Raji (cell line): ENCODE results near the gene PARL.

Source experiments
- POLR2A ChIP-seq: IDR thresholded peaks from 2 replicates; pipeline ENCODE4 v1.6.1; 2011; ENCODE audit warnings: low read depth, low read length, control low read depth; ENCODE audit not compliant: insufficient read depth

PARL gene

GRCh38 chr3:183884427-183885296, at the start of gene PARL:
PARL (minus strand) TSS chr3:183884880; CDS start chr3:183884846, 34 bp downstream.
- TF ChIP-seq POLR2A, result peak; percentile 92

- no peak for TF ChIP-seq POLR2A
These were observed 48.5 kb upstream of the PARL start for GRCh38 chr3:183933160-183933559.

- no peak for TF ChIP-seq POLR2A
These were observed 47.2 kb upstream of the PARL start for GRCh38 chr3:183931881-183932280.

- no peak for TF ChIP-seq POLR2A
These were observed 45.4 kb upstream of the PARL start for GRCh38 chr3:183930086-183930485.

- no peak for TF ChIP-seq POLR2A
These were observed 42.4 kb upstream of the PARL start for GRCh38 chr3:183927059-183927458.

- no peak for TF ChIP-seq POLR2A
These were observed 40.3 kb upstream of the PARL start for GRCh38 chr3:183924956-183925355.

GRCh38 chr3:183924543-183924942, 39.9 kb upstream of the PARL start:
- TF ChIP-seq POLR2A, result no peak

GRCh38 chr3:183922421-183922820, 37.7 kb upstream of the PARL start:
- no peak for TF ChIP-seq POLR2A

- no peak for TF ChIP-seq POLR2A
These were observed 36.4 kb upstream of the PARL start for GRCh38 chr3:183921096-183921495.

GRCh38 chr3:183920416-183920815, 35.7 kb upstream of the PARL start:
- no peak for TF ChIP-seq POLR2A

- TF ChIP-seq POLR2A, result no peak
These were observed 33.5 kb upstream of the PARL start for GRCh38 chr3:183918178-183918577.

- no peak for TF ChIP-seq POLR2A
These were observed 33.1 kb upstream of the PARL start for GRCh38 chr3:183917776-183918175.

- no peak for TF ChIP-seq POLR2A
These were observed 30.2 kb upstream of the PARL start for GRCh38 chr3:183914856-183915255.

- no peak for TF ChIP-seq POLR2A
These were observed 28.9 kb upstream of the PARL start for GRCh38 chr3:183913580-183913920.

- no peak for TF ChIP-seq POLR2A
These were observed 28.4 kb upstream of the PARL start for GRCh38 chr3:183912895-183913579.

- no peak for TF ChIP-seq POLR2A
These were observed 27.3 kb upstream of the PARL start for GRCh38 chr3:183911763-183912506.
